Keratinocyte (primary cell): ENCODE results near the gene IL15RA.

ENCODE experiments used
- CTCF ChIP-seq, 3 experiments: IDR thresholded peaks in 1 of 3; conservative IDR thresholded peaks in 1 of 3; optimal IDR thresholded peaks in 1 of 3; 2 replicates in 2 of 3; 3 replicates in 1 of 3; pipeline versions ENCODE3 to v1.5.1; 2011; ENCODE audit warnings: low read length in 3 of 3, mild to moderate bottlenecking in 3 of 3, moderate library complexity in 2 of 3, control low read depth in 1 of 3, inconsistent platforms in 1 of 3; ENCODE audit not compliant: insufficient read depth in 2 of 3; ENCODE audit errors: extremely low read depth in 1 of 3
- EZH2 ChIP-seq: IDR thresholded peaks from one replicate; pipeline ENCODE4 v1.6.1; 2012; ENCODE audit warnings: inconsistent platforms, mild to moderate bottlenecking, low read length, moderate library complexity

- TF ChIP-seq EZH2 (no peak), CTCF (optimal IDR thresholded peaks at IDR 0.05 in 1 of 3, IDR thresholded peaks at IDR 0.05 in 1 of 3, conservative IDR thresholded peaks at IDR 0.05 in 1 of 3; ENCODE audit: extremely low read depth in 1 of 3, insufficient read depth in 2 of 3, low read length in 3 of 3) (no peak)
These were observed 35.8 kb downstream of the IL15RA start for GRCh38 chr10:5941579-5941978.
